GM18867 (cell line): ENCODE data around the gene THBS2.
"Not testable (repeated sequence)": the region's sequence is repeated elsewhere in the genome, so short reads cannot be mapped to it uniquely, and the experiment has no call there.

Experiments
- ATAC-seq: cut with Tn5 transposase; IDR thresholded peaks from one replicate; pipeline ENCODE4 v1.9.1; 2021; ENCODE audit warnings: mild to moderate bottlenecking, moderate library complexity; ENCODE audit not compliant: unreplicated experiment

THBS2 gene

GRCh38 chr6:169273511-169273910, 19.9 kb upstream of the THBS2 start:
- no peak for ATAC-seq

GRCh38 chr6:169271877-169272216, 18.2 kb upstream of the THBS2 start:
- no peak for ATAC-seq

- no peak for ATAC-seq
These were observed 17.7 kb upstream of the THBS2 start for GRCh38 chr6:169271158-169271876.

GRCh38 chr6:169270077-169270380, 16.4 kb upstream of the THBS2 start:
- ATAC-seq, result not testable (repeated sequence)

GRCh38 chr6:169269180-169270076, 15.8 kb upstream of the THBS2 start:
- ATAC-seq, result no peak

GRCh38 chr6:169268276-169268675, 14.6 kb upstream of the THBS2 start:
- no peak for ATAC-seq

GRCh38 chr6:169266746-169267591, 13.3 kb upstream of the THBS2 start:
- no peak for ATAC-seq

- ATAC-seq, result no peak
These were observed 12.6 kb upstream of the THBS2 start for GRCh38 chr6:169266261-169266660.

GRCh38 chr6:169265486-169266131, 12.0 kb upstream of the THBS2 start:
- no peak for ATAC-seq

GRCh38 chr6:169263836-169264608, 10.4 kb upstream of the THBS2 start:
- no peak for ATAC-seq

- ATAC-seq, result no peak
These were observed 9.7 kb upstream of the THBS2 start for GRCh38 chr6:169263374-169263773.

GRCh38 chr6:169262602-169263001, 9.0 kb upstream of the THBS2 start:
- not testable (repeated sequence) for ATAC-seq

- ATAC-seq, result no peak
These were observed 2.9 kb upstream of the THBS2 start for GRCh38 chr6:169256518-169256917.

GRCh38 chr6:169256061-169256460, 2.4 kb upstream of the THBS2 start:
- ATAC-seq, result no peak

- no peak for ATAC-seq
These were observed 2.0 kb upstream of the THBS2 start for GRCh38 chr6:169255643-169256042.

- ATAC-seq, result no peak
These were observed 1.0 kb upstream of the THBS2 start for GRCh38 chr6:169254456-169255316.

GRCh38 chr6:169252505-169253189, 999 bp downstream of the THBS2 start:
- no peak for ATAC-seq

- no peak for ATAC-seq
These were observed 1.7 kb downstream of the THBS2 start for GRCh38 chr6:169251822-169252504.
